Ammon's horn (tissue), 1 donor: ENCODE results near the gene NAGPA.
"Not testable (repeated sequence)": the region's sequence is repeated elsewhere in the genome, so short reads cannot be mapped to it uniquely, and the experiment has no call there.

ENCODE experiments used
- DNase-seq: peaks from one replicate; pipeline ENCODE4 v3.0.0-alpha.2; 2016; ENCODE audit warnings: low spot score

NAGPA gene

GRCh38 chr16:5033256-5034166, at the start of gene NAGPA:
NAGPA (minus strand) TSS chr16:5033935; CDS start chr16:5033914, 21 bp downstream.
- DNase-seq: peak; percentile 88

GRCh38 chr16:5080996-5081395, 47.3 kb upstream of the NAGPA start:
- not testable (repeated sequence) for DNase-seq

- not testable (repeated sequence) for DNase-seq
These were observed 46.7 kb upstream of the NAGPA start for GRCh38 chr16:5080461-5080860.

- DNase-seq: no peak
These were observed 44.9 kb upstream of the NAGPA start for GRCh38 chr16:5078626-5079025.

- DNase-seq: no peak
These were observed 43.6 kb upstream of the NAGPA start for GRCh38 chr16:5077304-5077703.

GRCh38 chr16:5075637-5076036, 41.9 kb upstream of the NAGPA start:
- DNase-seq: no peak

- DNase-seq: not testable (repeated sequence)
These were observed 40.0 kb upstream of the NAGPA start for GRCh38 chr16:5073771-5074170.

GRCh38 chr16:5073279-5073629, 39.5 kb upstream of the NAGPA start:
- no peak for DNase-seq

GRCh38 chr16:5072334-5073278, 38.9 kb upstream of the NAGPA start:
- no peak for DNase-seq

GRCh38 chr16:5071681-5072333, 38.1 kb upstream of the NAGPA start, which contains the start of gene ALG1:
ALG1 (plus strand) TSS chr16:5071843; CDS start chr16:5071850, 7 bp downstream.
- peak; percentile 91 for DNase-seq

- no peak for DNase-seq
These were observed 37.6 kb upstream of the NAGPA start for GRCh38 chr16:5071341-5071680.

GRCh38 chr16:5070431-5071186, 36.9 kb upstream of the NAGPA start:
- DNase-seq: no peak

GRCh38 chr16:5069854-5070253, 36.1 kb upstream of the NAGPA start:
- no peak for DNase-seq

- no peak for DNase-seq
These were observed 35.3 kb upstream of the NAGPA start for GRCh38 chr16:5069048-5069447.

- no peak for DNase-seq
These were observed 32.8 kb upstream of the NAGPA start for GRCh38 chr16:5066511-5066910.

GRCh38 chr16:5065813-5066212, 32.1 kb upstream of the NAGPA start, which contains the start of gene C16orf89:
C16orf89 (minus strand) TSS chr16:5065956; CDS start chr16:5065908, 48 bp downstream.
- peak; percentile 76 for DNase-seq

GRCh38 chr16:5065326-5065725, 31.6 kb upstream of the NAGPA start:
- no peak for DNase-seq

- DNase-seq: no peak
These were observed 31.2 kb upstream of the NAGPA start for GRCh38 chr16:5064915-5065314.

- no peak for DNase-seq
These were observed 29.3 kb upstream of the NAGPA start for GRCh38 chr16:5062790-5063765.

- no peak for DNase-seq
These were observed 28.3 kb upstream of the NAGPA start for GRCh38 chr16:5062051-5062450.
